Osteoblast (primary cell): ENCODE data around the gene CARTPT. TPM values are rescaled to one million over a fixed set of nuclear protein-coding genes. Genes with fewer than 3 reads are reported as not detected.

Source experiments
- DNase-seq: peaks from one replicate; pipeline ENCODE4 v3.0.0; 2011; ENCODE audit warnings: low spot score, mixed read lengths; ENCODE audit not compliant: insufficient read length; ENCODE audit errors: missing footprints
- H2AFZ ChIP-seq: 2 replicates; pipeline ENCODE4 v1.6.0; 2011; ENCODE audit warnings: mild to moderate bottlenecking, low read length
- H3K27ac ChIP-seq: 2 replicates; pipeline ENCODE4 v1.5.1; 2011; ENCODE audit warnings: mild to moderate bottlenecking, low read depth, low read length, moderate library complexity
- H3K27me3 ChIP-seq: 2 replicates; pipeline ENCODE4 v1.6.0; 2012; ENCODE audit warnings: mild to moderate bottlenecking, control low read depth, inconsistent platforms, low read length, moderate library complexity; ENCODE audit not compliant: insufficient read depth
- H3K36me3 ChIP-seq: 2 replicates; pipeline ENCODE4 v1.5.1; 2011; ENCODE audit warnings: mild to moderate bottlenecking, low read length, control low read depth, moderate library complexity; ENCODE audit not compliant: insufficient read depth
- H3K4me1 ChIP-seq: 2 replicates; pipeline ENCODE4 v1.5.1; 2011; ENCODE audit warnings: mild to moderate bottlenecking, low read length, control low read depth, moderate library complexity; ENCODE audit not compliant: insufficient read depth
- H3K4me2 ChIP-seq: 2 replicates; pipeline ENCODE4 v1.6.0; 2011; ENCODE audit warnings: mild to moderate bottlenecking, low read length; ENCODE audit not compliant: insufficient read depth
- H3K4me3 ChIP-seq: fragments of 200-600 bp; sonication (generic); 3 replicates; pipeline ENCODE4 v1.5.1; 2012; ENCODE audit warnings: mild to moderate bottlenecking, low read length, inconsistent platforms; ENCODE audit not compliant: insufficient read depth
- H3K79me2 ChIP-seq: 2 replicates; pipeline ENCODE4 v1.6.0; 2012; ENCODE audit warnings: mild to moderate bottlenecking, low read length, control low read depth, inconsistent platforms; ENCODE audit not compliant: insufficient read depth
- H3K9me3 ChIP-seq: 2 replicates; pipeline ENCODE4 v1.5.1; 2011; ENCODE audit warnings: low read depth, low read length, control low read depth
- H4K20me1 ChIP-seq: 2 replicates; pipeline ENCODE4 v1.6.0; 2012; ENCODE audit warnings: mild to moderate bottlenecking, low read length, control low read depth; ENCODE audit not compliant: insufficient read depth
- total RNA-seq: library from RNA; depleted of rRNA; stranded (reverse); fragments of >200 nt; gene quantifications from 2 replicates; pipeline ENCODE4 v1.2.3, GENCODE V29; 2012
- TF ChIP-seq, protein P1 (sequence below): IDR thresholded peaks from 2 replicates; pipeline ENCODE4 v1.5.1; 2011; ENCODE audit warnings: mild to moderate bottlenecking, low read depth, low read length, moderate library complexity; ENCODE audit errors: extremely low read depth

CARTPT gene
- total RNA-seq, 1 donor, result not detected

DNA sequence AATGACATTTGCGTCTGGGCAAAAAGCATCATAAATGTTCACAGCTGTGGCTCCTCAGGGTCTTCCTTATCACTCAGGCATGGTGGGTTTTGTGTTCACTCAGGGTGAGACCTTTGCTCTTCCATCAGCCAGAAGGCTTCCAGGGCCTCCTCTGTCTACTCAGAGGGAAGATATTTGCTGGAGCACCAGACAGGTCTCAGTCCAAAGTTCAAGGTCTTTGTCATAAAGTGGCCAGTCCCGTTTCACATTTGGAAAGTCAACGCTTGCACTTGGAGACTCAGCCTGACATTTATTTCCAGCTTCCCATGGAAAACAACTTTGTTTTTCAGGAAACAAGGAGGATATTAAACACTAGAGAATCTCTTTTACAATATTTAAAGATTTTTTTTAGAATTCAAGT lies 12.2 kb upstream of the CARTPT start:
- H3K27ac ChIP-seq, result no peak overlapping the region
- H3K79me2 ChIP-seq, result no peaks in the 10 kb centered on the region
- no peak for DNase-seq
- TF ChIP-seq, protein P1, sequence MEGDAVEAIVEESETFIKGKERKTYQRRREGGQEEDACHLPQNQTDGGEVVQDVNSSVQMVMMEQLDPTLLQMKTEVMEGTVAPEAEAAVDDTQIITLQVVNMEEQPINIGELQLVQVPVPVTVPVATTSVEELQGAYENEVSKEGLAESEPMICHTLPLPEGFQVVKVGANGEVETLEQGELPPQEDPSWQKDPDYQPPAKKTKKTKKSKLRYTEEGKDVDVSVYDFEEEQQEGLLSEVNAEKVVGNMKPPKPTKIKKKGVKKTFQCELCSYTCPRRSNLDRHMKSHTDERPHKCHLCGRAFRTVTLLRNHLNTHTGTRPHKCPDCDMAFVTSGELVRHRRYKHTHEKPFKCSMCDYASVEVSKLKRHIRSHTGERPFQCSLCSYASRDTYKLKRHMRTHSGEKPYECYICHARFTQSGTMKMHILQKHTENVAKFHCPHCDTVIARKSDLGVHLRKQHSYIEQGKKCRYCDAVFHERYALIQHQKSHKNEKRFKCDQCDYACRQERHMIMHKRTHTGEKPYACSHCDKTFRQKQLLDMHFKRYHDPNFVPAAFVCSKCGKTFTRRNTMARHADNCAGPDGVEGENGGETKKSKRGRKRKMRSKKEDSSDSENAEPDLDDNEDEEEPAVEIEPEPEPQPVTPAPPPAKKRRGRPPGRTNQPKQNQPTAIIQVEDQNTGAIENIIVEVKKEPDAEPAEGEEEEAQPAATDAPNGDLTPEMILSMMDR, result no peak
- peaks cover 76% of the 10 kb centered on the region for H3K27me3 ChIP-seq
- H2AFZ ChIP-seq, result no peak overlapping the region
- H3K4me2 ChIP-seq, result no peak overlapping the region
- no peaks in the 10 kb centered on the region for H3K36me3 ChIP-seq
- no peaks in the 10 kb centered on the region for H4K20me1 ChIP-seq
- H3K4me1 ChIP-seq, result no peaks in the 10 kb centered on the region
- H3K4me3 ChIP-seq, result no peak overlapping the region
- H3K9me3 ChIP-seq, result no peaks in the 10 kb centered on the region

DNA sequence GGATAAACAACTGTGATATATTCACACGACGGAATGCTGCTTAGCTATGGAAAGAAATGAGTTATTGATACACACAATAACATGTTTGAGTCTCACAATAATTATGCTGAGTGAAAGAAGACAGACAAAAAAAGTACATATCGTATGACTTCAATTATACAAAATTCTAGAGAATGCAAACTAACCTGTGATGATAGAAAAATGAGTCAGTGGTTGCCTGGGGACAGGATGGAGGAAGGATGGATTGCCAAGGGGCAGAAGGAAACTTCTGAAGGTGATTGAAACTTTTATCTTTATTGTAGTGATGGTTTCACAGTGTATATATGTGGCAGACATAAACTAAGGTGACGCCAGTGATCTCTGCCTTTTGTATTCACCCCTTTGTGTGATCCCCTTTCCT lies 7.5 kb upstream of the CARTPT start:
- Histone ChIP-seq H3K36me3 (no peaks in the 10 kb centered on the region), H3K27me3 (peaks cover 66% of the 10 kb centered on the region), H3K79me2 (no peaks in the 10 kb centered on the region), H3K27ac (no peak overlapping the region), H3K4me2 (no peak overlapping the region), H3K9me3 (no peaks in the 10 kb centered on the region), H3K4me1 (no peaks in the 10 kb centered on the region), H2AFZ (no peak overlapping the region), H3K4me3 (no peak overlapping the region), H4K20me1 (no peaks in the 10 kb centered on the region)
- TF ChIP-seq, protein P1, result no peak
- DNase-seq, result no peak

DNA sequence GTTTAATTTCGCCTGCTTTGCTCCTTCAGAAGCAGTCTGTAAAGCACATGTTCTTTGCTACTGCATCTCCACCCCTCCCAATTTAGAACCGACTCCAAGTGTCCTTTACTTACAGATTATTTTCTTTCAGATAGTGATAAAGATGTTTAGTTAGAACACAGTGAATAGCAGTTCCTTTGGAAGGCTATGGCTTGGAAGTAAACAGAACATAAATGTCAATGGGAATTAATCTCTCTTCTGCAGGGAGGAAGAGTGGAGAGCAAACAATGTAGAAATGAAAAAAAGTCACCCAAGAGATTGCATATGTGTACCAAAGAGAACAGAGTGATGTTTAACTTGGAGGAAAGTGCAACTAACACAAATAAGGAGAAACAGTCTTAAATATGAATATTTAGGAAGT lies 4.2 kb upstream of the CARTPT start:
- Histone ChIP-seq H3K27ac (no peak overlapping the region), H3K4me2 (no peak overlapping the region), H3K4me1 (no peaks in the 10 kb centered on the region), H3K36me3 (no peaks in the 10 kb centered on the region), H3K4me3 (no peak overlapping the region), H4K20me1 (no peaks in the 10 kb centered on the region), H2AFZ (no peak overlapping the region), H3K79me2 (no peaks in the 10 kb centered on the region), H3K27me3 (peaks cover 63% of the 10 kb centered on the region), H3K9me3 (no peaks in the 10 kb centered on the region)
- DNase-seq, result no peak
- TF ChIP-seq, protein P1, result no peak

DNA sequence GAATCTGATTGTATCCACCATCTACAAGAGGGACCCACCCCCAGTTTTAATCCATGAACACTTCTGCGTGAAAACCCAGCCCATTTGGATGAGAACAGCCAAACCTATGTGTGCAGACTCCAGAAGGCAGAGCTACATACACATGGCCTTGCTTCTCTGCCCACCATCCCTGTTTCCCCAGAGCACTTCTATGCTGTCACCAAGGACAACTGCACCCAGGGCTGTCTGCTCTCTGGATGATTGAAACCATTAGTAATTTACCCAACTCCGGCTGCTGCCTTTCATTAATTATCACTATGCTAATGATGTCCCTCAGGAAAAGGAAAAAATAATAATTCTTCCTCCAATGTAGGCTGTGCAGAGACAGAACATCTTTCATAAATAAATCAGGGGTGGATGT lies 8.9 kb downstream of the CARTPT start:
- Histone ChIP-seq H3K79me2 (no peaks in the 10 kb centered on the region), H3K4me3 (no peak overlapping the region), H3K36me3 (no peaks in the 10 kb centered on the region), H3K4me2 (no peak overlapping the region), H3K27ac (no peak overlapping the region), H2AFZ (no peak overlapping the region), H4K20me1 (no peaks in the 10 kb centered on the region), H3K4me1 (no peaks in the 10 kb centered on the region), H3K27me3 (peaks cover 33% of the 10 kb centered on the region), H3K9me3 (no peaks in the 10 kb centered on the region)
- TF ChIP-seq, protein P1, result no peak
- DNase-seq, result no peak
